Natural killer cell (primary cell): ENCODE data around the gene C2orf68. TPM values are rescaled to one million over a fixed set of nuclear protein-coding genes. Genes with fewer than 3 reads are reported as not detected.
A peak's percentile ranks its signal among the peaks of the same experiment; 100 is the strongest.
"Not testable (repeated sequence)": the region's sequence is repeated elsewhere in the genome, so short reads cannot be mapped to it uniquely, and the experiment has no call there.

Experiments used
- ATAC-seq, 3 donors: fragments of 150-1000 bp in 2 of 3; fragments of 200-7000 bp in 1 of 3; cut with Tn5 transposase; 1 replicate in 1 of 3; 2 replicates in 2 of 3; pipeline ENCODE4 v1.10.0; 2021; ENCODE audit warnings: mild to moderate bottlenecking in 2 of 3, moderate library complexity in 2 of 3
- DNase-seq, 2 donors: peaks; one replicate each; pipeline versions ENCODE4 v3.0.0 to v3.0.0-alpha.2; 2013 to 2021; ENCODE audit warnings: mixed read lengths in 1 of 2
- H3K27ac ChIP-seq: one replicate; pipeline ENCODE4 v1.5.1; 2013; ENCODE audit warnings: mild to moderate bottlenecking, low read length
- H3K27me3 ChIP-seq: one replicate; pipeline ENCODE4 v1.6.1; 2013; ENCODE audit warnings: low read length; ENCODE audit not compliant: control insufficient read depth, insufficient read depth
- H3K36me3 ChIP-seq: one replicate; pipeline ENCODE4 v1.6.1; 2013; ENCODE audit warnings: low read length; ENCODE audit not compliant: control insufficient read depth, insufficient read depth
- H3K4me1 ChIP-seq: one replicate; pipeline ENCODE4 v1.6.1; 2013; ENCODE audit warnings: low read length; ENCODE audit not compliant: control insufficient read depth, insufficient read depth
- H3K4me3 ChIP-seq: one replicate; pipeline ENCODE4 v1.5.1; 2013; ENCODE audit warnings: low read length
- H3K9me3 ChIP-seq: one replicate; pipeline ENCODE4 v1.6.1; 2013; ENCODE audit warnings: low read length; ENCODE audit not compliant: control insufficient read depth, insufficient read depth
- H3K27ac Mint-ChIP-seq, 2 donors: one replicate each; pipeline ENCODE4 v1.8.0; 2022; ENCODE audit warnings: mild to moderate bottlenecking in 2 of 2, mixed read lengths in 2 of 2, moderate library complexity in 1 of 2
- H3K27me3 Mint-ChIP-seq, 2 donors: one replicate each; pipeline ENCODE4 v1.8.0; 2022; ENCODE audit warnings: low read depth in 2 of 2, mixed read lengths in 2 of 2
- H3K36me3 Mint-ChIP-seq: one replicate; pipeline ENCODE4 v1.8.0; 2022; ENCODE audit warnings: mixed read lengths
- H3K4me1 Mint-ChIP-seq, 2 donors: one replicate each; pipeline ENCODE4 v1.8.0; 2022; ENCODE audit warnings: mixed read lengths in 2 of 2
- H3K4me3 Mint-ChIP-seq: one replicate; pipeline ENCODE4 v1.8.0; 2022; ENCODE audit warnings: mild to moderate bottlenecking, moderate library complexity, mixed read lengths
- H3K9me3 Mint-ChIP-seq, 2 donors: one replicate each; pipeline ENCODE4 v1.8.0; 2022; ENCODE audit warnings: mixed read lengths in 2 of 2
- WGBS: methylation state at CpG from one replicate; pipeline ENCODE4 v1.1.7; 2013; ENCODE audit warnings: missing lambda C conversion rate; ENCODE audit not compliant: insufficient coverage; 5-methylcytosine and 5-hydroxymethylcytosine counted together
- intact Hi-C: fragments of 100-400 bp; cut with micrococcal nuclease; formaldehyde crosslinking; loops from one replicate; pipeline ENCODE4 v1.14.2; 2022
- total RNA-seq, 4 donors: library from RNA; stranded (reverse); fragments of 120-200 nt in 1 of 4; gene quantifications; one replicate each; pipeline versions ENCODE4 v1.2.3 to v1.2.4, GENCODE V29; 2013 to 2022
- TF ChIP-seq, protein P1 (sequence below): fragments of 200-600 bp; IDR thresholded peaks from one replicate; pipeline ENCODE4 v1.8.0; 2022; ENCODE audit warnings: antibody characterized with exemption

Gene C2orf68
- total RNA-seq, 3 donors from 2014 or later (not counting 1 experiment from before 2014, with no cell fraction given), result 36.4 to 60.8 (median 48.4) TPM

DNA sequence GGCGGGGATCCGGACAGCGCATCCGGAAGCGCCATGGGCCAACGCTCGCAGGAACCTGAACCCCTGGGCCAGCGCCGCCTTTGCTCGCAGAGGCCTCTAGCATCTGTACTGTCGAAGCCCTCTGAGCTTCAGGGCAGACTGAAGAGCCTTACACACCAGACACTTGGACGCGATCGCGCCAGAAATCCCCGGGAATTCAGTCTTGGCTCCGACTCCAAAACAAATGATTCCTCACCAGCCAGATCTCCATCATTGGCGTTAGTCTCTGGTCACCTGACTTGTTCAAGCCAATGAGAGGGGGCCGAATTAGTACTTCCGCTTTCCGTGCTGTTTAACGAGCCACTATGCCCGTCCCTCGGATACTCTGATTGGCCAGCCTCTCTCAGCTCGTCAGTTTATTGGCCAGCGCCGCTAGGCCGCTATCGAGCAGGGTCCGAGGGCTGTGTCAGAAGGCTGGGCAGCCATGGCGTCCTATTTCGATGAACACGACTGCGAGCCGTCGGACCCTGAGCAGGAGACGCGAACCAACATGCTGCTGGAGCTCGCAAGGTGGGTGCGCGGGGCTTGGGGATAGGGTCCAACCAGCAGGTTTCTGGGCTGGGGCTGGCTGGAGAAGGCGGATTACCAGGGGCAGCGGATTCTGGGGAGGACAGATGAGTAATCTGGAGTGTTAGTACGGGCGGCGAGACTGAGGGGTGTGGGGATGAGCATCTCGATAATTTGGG is 16.4 kb downstream of the C2orf68 start, which contains the start of gene RNF181:
RNF181 (plus strand) TSS at position 445 of the 725 bp plus-strand sequence; CDS start at position 464, 19 bp downstream.
- no peaks in the 10 kb centered on the region for H3K27me3 Mint-ChIP-seq
- H3K36me3 ChIP-seq, result peaks cover 18% of the 10 kb centered on the region
- peaks cover 27% of the 10 kb centered on the region for H3K4me1 ChIP-seq
- H3K27ac Mint-ChIP-seq, result peak within 1 kb of the TSS; percentile 96 to 98
- H3K4me1 Mint-ChIP-seq, result peaks cover 31 to 38% of the 10 kb centered on the region in 2 donors
- no peaks in the 10 kb centered on the region for H3K27me3 ChIP-seq
- WGBS, result under 1% methylated on average over 47 of the region's 47 CpGs
- ATAC-seq (peak; percentile 97 to 99 (median 99)), DNase-seq (peak; percentile 84 to 96)
- intact Hi-C loops, result no loop called here
- H3K9me3 ChIP-seq, result no peaks in the 10 kb centered on the region
- no peaks in the 10 kb centered on the region for H3K9me3 Mint-ChIP-seq
- H3K4me3 ChIP-seq, result peak within 1 kb of the TSS; percentile 92
- H3K4me3 Mint-ChIP-seq, result peak within 1 kb of the TSS; percentile 99
- TF ChIP-seq, protein P1, sequence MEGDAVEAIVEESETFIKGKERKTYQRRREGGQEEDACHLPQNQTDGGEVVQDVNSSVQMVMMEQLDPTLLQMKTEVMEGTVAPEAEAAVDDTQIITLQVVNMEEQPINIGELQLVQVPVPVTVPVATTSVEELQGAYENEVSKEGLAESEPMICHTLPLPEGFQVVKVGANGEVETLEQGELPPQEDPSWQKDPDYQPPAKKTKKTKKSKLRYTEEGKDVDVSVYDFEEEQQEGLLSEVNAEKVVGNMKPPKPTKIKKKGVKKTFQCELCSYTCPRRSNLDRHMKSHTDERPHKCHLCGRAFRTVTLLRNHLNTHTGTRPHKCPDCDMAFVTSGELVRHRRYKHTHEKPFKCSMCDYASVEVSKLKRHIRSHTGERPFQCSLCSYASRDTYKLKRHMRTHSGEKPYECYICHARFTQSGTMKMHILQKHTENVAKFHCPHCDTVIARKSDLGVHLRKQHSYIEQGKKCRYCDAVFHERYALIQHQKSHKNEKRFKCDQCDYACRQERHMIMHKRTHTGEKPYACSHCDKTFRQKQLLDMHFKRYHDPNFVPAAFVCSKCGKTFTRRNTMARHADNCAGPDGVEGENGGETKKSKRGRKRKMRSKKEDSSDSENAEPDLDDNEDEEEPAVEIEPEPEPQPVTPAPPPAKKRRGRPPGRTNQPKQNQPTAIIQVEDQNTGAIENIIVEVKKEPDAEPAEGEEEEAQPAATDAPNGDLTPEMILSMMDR, result no peak
- peak within 1 kb of the TSS; percentile 82 for H3K27ac ChIP-seq
- no peaks in the 10 kb centered on the region for H3K36me3 Mint-ChIP-seq

DNA sequence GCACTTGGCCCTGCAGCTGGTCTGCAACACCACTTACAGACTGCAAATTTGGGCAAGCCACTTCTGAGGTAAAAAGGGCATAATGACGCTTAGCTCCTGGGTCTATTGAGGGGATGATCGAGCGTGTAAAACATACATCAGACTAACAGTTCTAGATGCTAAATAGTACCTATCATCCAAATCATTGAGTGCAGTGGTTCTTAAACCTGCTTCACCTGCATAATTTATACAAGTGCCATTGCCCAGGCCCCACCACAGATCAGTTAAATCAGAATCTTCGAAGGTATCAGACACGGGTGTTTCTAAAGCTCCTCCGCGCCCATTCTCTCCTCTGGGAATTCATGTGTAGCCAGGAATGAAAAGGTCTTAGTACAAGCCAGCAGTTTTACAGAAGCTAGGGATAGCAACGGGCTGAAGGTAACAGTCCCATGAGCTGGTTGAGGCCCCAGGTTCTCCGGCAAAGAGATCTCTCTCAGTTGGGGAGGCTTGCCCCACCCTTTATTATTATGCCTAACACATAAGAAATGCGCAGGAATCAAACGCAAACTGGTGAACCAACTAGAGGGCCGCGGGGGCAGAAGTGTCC is 17.1 kb downstream of the C2orf68 start:
- H3K27me3 ChIP-seq, result no peaks in the 10 kb centered on the region
- peaks cover 31 to 38% of the 10 kb centered on the region in 2 donors for H3K4me1 Mint-ChIP-seq
- no peak for DNase-seq
- TF ChIP-seq, protein P1, result no peak
- no peaks in the 10 kb centered on the region for H3K9me3 Mint-ChIP-seq
- no peaks in the 10 kb centered on the region for H3K27me3 Mint-ChIP-seq
- H3K4me3 ChIP-seq, result peak overlapping the region; percentile 92
- H3K9me3 ChIP-seq, result no peaks in the 10 kb centered on the region
- WGBS, result 27% methylated on average over 13 of the region's 13 CpGs
- intact Hi-C loops, result no loop called here
- peak overlapping the region; percentile 99 for H3K4me3 Mint-ChIP-seq
- H3K27ac Mint-ChIP-seq, result peak overlapping the region; percentile 96 to 98
- H3K27ac ChIP-seq, result peak overlapping the region; percentile 82
- peaks cover 18% of the 10 kb centered on the region for H3K36me3 ChIP-seq
- H3K36me3 Mint-ChIP-seq, result no peaks in the 10 kb centered on the region
- peaks cover 27% of the 10 kb centered on the region for H3K4me1 ChIP-seq
- no peak for ATAC-seq

DNA sequence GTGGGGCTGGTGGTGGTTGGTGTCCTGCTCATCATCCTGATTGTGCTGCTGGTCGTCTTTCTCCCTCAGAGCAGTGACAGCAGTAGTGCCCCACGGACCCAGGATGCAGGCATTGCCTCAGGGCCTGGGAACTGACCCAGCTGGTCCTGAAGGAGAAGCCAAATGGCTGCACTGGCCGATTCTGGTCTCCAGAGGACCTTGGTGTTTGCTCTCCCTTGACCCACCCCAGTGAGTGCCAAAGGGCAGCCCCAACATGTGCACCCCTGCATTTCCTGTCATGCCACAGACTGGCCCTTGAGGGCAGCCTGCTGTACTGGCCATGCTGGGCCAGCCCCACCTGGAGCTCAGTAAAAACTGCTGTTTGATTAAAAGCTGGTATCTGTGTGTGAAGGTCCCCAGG is 18.8 kb downstream of the C2orf68 start:
- H3K36me3 ChIP-seq, result peaks cover 8% of the 10 kb centered on the region
- H3K27me3 Mint-ChIP-seq, result no peaks in the 10 kb centered on the region
- H3K36me3 Mint-ChIP-seq, result no peaks in the 10 kb centered on the region
- peak overlapping the region; percentile 58 for H3K4me3 Mint-ChIP-seq
- peak overlapping the region in 1 of 2 donors; percentile 60 for H3K27ac Mint-ChIP-seq
- no peaks in the 10 kb centered on the region for H3K27me3 ChIP-seq
- intact Hi-C loops, result no loop called here
- no peak for DNase-seq
- no peaks in the 10 kb centered on the region for H3K9me3 Mint-ChIP-seq
- ATAC-seq, result no peak
- H3K4me1 Mint-ChIP-seq, result peaks cover 35 to 47% of the 10 kb centered on the region in 2 donors
- WGBS, result 80% methylated on average over 3 of the region's 3 CpGs
- no peak overlapping the region for H3K27ac ChIP-seq
- no peak overlapping the region for H3K4me3 ChIP-seq
- TF ChIP-seq, protein P1, result no peak
- H3K4me1 ChIP-seq, result peaks cover 31% of the 10 kb centered on the region
- no peaks in the 10 kb centered on the region for H3K9me3 ChIP-seq

- WGBS, result 93% methylated on average over 9 of the region's 9 CpGs
- H3K27ac Mint-ChIP-seq, H3K9me3 ChIP-seq, H3K27ac ChIP-seq, H3K9me3 Mint-ChIP-seq, H3K27me3 Mint-ChIP-seq, H3K4me3 ChIP-seq, H3K36me3 Mint-ChIP-seq, DNase-seq, intact Hi-C loops, H3K27me3 ChIP-seq, ATAC-seq, H3K36me3 ChIP-seq: not testable (repeated sequence)
- Mint-ChIP-seq H3K4me3 (peak overlapping the region; percentile 45), H3K4me1 (peaks cover 41 to 53% of the 10 kb centered on the region in 2 donors)
- peaks cover 33% of the 10 kb centered on the region for H3K4me1 ChIP-seq
Observed at GRCh38 chr2:85592299-85592698, 19.6 kb downstream of the C2orf68 start.
